Thoracic aorta (tissue), 2 donors: ENCODE data around the gene RGS14. TPM values are rescaled to one million over a fixed set of nuclear protein-coding genes. Genes with fewer than 3 reads are reported as not detected.
"Not testable (repeated sequence)": the region's sequence is repeated elsewhere in the genome, so short reads cannot be mapped to it uniquely, and the experiment has no call there.

Experiments used
- ATAC-seq: fragments of 150-250 bp; one replicate; pipeline ENCODE4 v1.8.0; 2017; ENCODE audit warnings: low read depth; ENCODE audit not compliant: insufficient number of reproducible peaks, low FRiP score
- DNase-seq: peaks from one replicate; pipeline ENCODE4 v3.0.0-alpha.2; 2020; ENCODE audit warnings: low spot score
- H3K27ac ChIP-seq, 2 donors: fragments of 200-600 bp; sonication (generic); 1 replicate in 1 of 2; 2 replicates in 1 of 2; pipeline ENCODE4 v1.5.1; 2016; ENCODE audit warnings: mild to moderate bottlenecking in 2 of 2, moderate library complexity in 2 of 2
- H3K27me3 ChIP-seq: fragments of 200-600 bp; sonication (generic); replicated peaks from 2 replicates; pipeline ENCODE4 v1.6.0; 2016; ENCODE audit warnings: mild to moderate bottlenecking; ENCODE audit not compliant: insufficient read depth
- H3K36me3 ChIP-seq: fragments of 200-600 bp; sonication (generic); one replicate; pipeline ENCODE4 v1.5.1; 2016
- H3K4me1 ChIP-seq, 2 donors: fragments of 200-600 bp; sonication (generic); 1 replicate in 1 of 2; 2 replicates in 1 of 2; pipeline versions ENCODE4 v1.5.1 to v1.6.0; 2016; ENCODE audit warnings: low read depth in 2 of 2, mild to moderate bottlenecking in 1 of 2; ENCODE audit not compliant: control insufficient read depth in 1 of 2
- H3K4me3 ChIP-seq: fragments of 200-600 bp; sonication (generic); 2 replicates; pipeline ENCODE4 v1.5.1; 2016; ENCODE audit warnings: mild to moderate bottlenecking
- H3K9me3 ChIP-seq: fragments of 200-600 bp; sonication (generic); 2 replicates; pipeline ENCODE4 v1.5.1; 2016
- total RNA-seq, 2 donors: library from RNA; depleted of rRNA; stranded (reverse); fragments of >200 nt; gene quantifications; one replicate each; pipeline versions ENCODE4 v1.1.0 to v1.2.3, GENCODE V29; 2016
- TF ChIP-seq, protein P1 (sequence below): fragments of 200-600 bp; sonication (generic); IDR thresholded peaks from one replicate; pipeline ENCODE4 v1.5.1; 2019; ENCODE audit warnings: antibody characterized with exemption

RGS14 gene
- total RNA-seq, 2 donors from 2014 or later = 4.9 to 12.6 TPM

DNA sequence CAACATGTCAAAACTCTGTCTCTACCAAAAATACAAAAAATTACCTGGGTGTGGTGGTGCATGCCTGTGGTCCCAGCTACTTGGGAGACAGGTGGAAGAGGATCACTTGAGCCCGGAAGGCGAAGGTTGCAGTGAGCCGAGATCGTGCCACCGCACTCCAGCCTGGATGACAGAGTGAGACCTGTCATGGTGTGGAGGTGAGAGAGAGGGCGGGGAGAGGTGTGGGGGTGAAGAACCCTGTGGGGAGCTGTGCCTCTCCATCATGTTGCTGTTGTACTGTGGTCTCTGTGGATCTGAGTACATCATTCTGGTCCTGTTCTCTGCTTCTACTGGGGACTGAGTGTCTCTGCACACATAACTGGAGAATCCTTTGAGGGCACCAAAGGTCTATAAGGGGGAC is 15.2 kb downstream of the RGS14 start:
- DNase-seq = no peak
- TF ChIP-seq, protein P1, sequence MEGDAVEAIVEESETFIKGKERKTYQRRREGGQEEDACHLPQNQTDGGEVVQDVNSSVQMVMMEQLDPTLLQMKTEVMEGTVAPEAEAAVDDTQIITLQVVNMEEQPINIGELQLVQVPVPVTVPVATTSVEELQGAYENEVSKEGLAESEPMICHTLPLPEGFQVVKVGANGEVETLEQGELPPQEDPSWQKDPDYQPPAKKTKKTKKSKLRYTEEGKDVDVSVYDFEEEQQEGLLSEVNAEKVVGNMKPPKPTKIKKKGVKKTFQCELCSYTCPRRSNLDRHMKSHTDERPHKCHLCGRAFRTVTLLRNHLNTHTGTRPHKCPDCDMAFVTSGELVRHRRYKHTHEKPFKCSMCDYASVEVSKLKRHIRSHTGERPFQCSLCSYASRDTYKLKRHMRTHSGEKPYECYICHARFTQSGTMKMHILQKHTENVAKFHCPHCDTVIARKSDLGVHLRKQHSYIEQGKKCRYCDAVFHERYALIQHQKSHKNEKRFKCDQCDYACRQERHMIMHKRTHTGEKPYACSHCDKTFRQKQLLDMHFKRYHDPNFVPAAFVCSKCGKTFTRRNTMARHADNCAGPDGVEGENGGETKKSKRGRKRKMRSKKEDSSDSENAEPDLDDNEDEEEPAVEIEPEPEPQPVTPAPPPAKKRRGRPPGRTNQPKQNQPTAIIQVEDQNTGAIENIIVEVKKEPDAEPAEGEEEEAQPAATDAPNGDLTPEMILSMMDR = no peak
- Histone ChIP-seq H3K36me3 (no peaks in the 10 kb centered on the region), H3K9me3 (no peaks in the 10 kb centered on the region), H3K27me3 (no peaks in the 10 kb centered on the region), H3K27ac (no peak overlapping the region), H3K4me1 (peaks cover 3% of the 10 kb centered on the region in 2 donors), H3K4me3 (no peak overlapping the region)
- no peak for ATAC-seq

DNA sequence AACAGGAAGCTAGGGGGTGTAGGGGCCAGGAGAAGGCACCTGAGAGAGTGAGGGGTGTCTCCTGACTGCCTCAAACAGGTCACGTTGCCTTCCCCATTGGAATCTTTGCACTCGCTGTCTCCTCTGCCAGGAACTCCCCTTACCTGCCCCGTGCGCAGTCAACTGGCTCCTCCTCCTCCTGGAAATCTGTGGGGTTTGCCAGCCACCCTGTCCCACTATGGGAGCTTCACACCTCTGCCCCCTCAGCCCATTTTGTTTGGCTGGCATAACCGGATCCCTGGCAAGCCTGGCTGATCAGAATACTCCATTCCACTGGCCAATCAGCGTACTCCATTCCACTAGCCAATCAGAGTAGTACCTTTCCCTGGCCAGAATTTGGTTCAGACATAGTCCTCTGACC is 16.1 kb downstream of the RGS14 start:
- H3K4me3 ChIP-seq = no peak overlapping the region
- no peaks in the 10 kb centered on the region for H3K27me3 ChIP-seq
- H3K4me1 ChIP-seq = peaks cover 0 to 3% of the 10 kb centered on the region in 2 donors
- ATAC-seq = no peak
- H3K27ac ChIP-seq = no peak overlapping the region
- TF ChIP-seq, protein P1 = no peak
- H3K36me3 ChIP-seq = no peaks in the 10 kb centered on the region
- DNase-seq = no peak
- H3K9me3 ChIP-seq = no peaks in the 10 kb centered on the region

DNA sequence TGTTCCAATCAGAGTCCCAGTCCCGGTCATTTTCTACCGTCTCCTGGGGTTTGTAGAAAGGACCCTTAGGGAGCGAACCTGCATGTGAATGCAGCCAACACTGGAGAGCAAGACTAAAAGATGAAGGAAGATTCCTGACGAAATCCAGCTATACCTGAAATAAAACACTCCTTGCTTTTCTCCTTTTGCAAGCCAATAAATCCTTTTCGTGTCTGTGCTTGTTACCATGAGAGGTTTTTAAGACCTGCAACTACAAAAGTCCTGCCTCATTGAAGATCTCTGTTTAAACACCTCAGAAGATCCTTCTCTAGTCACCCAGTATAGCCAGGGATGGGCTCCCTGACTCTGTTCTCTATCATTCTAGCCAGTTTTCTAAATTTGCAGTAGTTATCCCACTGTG is 16.5 kb downstream of the RGS14 start:
- Histone ChIP-seq H3K4me3 (no peak overlapping the region), H3K9me3 (no peaks in the 10 kb centered on the region), H3K27me3 (no peaks in the 10 kb centered on the region), H3K4me1 (peaks cover 0 to 3% of the 10 kb centered on the region in 2 donors), H3K36me3 (no peaks in the 10 kb centered on the region), H3K27ac (no peak overlapping the region)
- ATAC-seq (no peak), DNase-seq (no peak)
- TF ChIP-seq, protein P1 = no peak

DNA sequence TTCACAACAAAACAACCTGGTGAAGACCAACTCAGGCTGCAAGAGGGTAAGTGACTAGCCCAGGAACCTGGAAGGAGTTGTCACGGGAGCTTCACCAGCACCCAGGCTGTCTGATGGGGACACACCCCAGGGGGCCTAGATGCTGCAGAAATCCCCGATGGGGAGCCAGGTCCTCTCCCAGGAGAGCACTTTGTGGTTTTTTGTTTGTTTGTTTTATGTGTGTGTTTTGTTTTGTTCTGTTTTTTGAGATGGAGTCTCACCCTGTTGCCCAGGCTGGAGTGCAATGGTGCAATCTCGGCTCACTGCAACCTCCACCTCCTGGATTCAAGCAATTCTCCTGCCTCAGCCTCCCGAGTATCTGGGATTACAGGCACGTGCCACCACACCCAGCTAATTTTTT is 17.8 kb downstream of the RGS14 start:
- not testable (repeated sequence) for ATAC-seq, H3K27me3 ChIP-seq, H3K9me3 ChIP-seq, H3K36me3 ChIP-seq, H3K4me3 ChIP-seq, DNase-seq, H3K4me1 ChIP-seq, H3K27ac ChIP-seq

DNA sequence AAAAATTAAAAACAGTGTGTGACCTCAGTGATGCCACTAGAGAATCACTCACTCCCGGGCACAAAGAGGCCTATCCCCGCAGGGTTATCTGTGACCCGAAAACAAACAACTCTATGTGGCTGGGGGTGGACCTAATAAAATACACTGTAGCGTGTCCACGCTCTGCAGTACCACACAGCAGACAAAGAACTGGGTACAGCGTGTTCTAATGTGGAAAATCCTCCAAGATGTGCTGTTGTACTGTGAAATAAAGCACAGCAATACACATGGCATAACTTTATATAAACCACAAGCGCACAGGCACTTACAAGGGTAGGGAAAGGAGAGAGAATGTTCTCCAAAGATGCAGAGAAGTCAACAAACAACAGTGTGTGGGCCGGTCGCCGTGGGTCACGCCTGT is 18.4 kb downstream of the RGS14 start:
- no peak for ATAC-seq
- peaks cover 0 to 3% of the 10 kb centered on the region in 2 donors for H3K4me1 ChIP-seq

More for the DNA sequence above, 18.4 kb downstream of the RGS14 start:
- no peak for DNase-seq
- H3K36me3 ChIP-seq = no peaks in the 10 kb centered on the region
- H3K4me3 ChIP-seq = no peak overlapping the region
- no peak overlapping the region for H3K27ac ChIP-seq
- no peaks in the 10 kb centered on the region for H3K9me3 ChIP-seq
- H3K27me3 ChIP-seq = no peaks in the 10 kb centered on the region
- TF ChIP-seq, protein P1 = no peak
